Tibial nerve (tissue), 4 donors: ENCODE results near the gene PTBP3. TPM values are rescaled to one million over a fixed set of nuclear protein-coding genes. Genes with fewer than 3 reads are reported as not detected.
A peak's percentile ranks its signal among the peaks of the same experiment; 100 is the strongest.

Source experiments
- DNase-seq, 2 donors: peaks; one replicate each; pipeline ENCODE4 v3.0.0-alpha.2; 2019; ENCODE audit warnings: low spot score in 2 of 2
- H3K27ac ChIP-seq, 4 donors: fragments of 200-600 bp; sonication (generic) in 3 of 4; one replicate each; pipeline ENCODE4 v1.5.1; 2017 to 2019; ENCODE audit warnings: mild to moderate bottlenecking in 1 of 4
- H3K27me3 ChIP-seq, 2 donors: fragments of 200-600 bp; sonication (generic) in 1 of 2; one replicate each; pipeline versions ENCODE4 v1.5.1 to v1.6.0; 2017 to 2019
- H3K36me3 ChIP-seq, 3 donors: fragments of 200-600 bp; sonication (generic); one replicate each; pipeline ENCODE4 v1.5.1; 2018 to 2019
- H3K4me1 ChIP-seq, 4 donors: fragments of 200-600 bp; sonication (generic) in 3 of 4; one replicate each; pipeline ENCODE4 v1.5.1; 2017 to 2019
- H3K4me3 ChIP-seq, 4 donors: fragments of 200-600 bp; sonication (generic) in 3 of 4; one replicate each; pipeline ENCODE4 v1.5.1; 2017 to 2019; ENCODE audit warnings: mild to moderate bottlenecking in 1 of 4, moderate library complexity in 1 of 4
- H3K9me3 ChIP-seq, 4 donors: fragments of 200-600 bp; sonication (generic) in 3 of 4; one replicate each; pipeline ENCODE4 v1.5.1; 2017 to 2019
- CTCF ChIP-seq, 5 experiments: fragments of 200-600 bp in 3 of 5; fragments of 450-650 bp in 2 of 5; sonication (generic) in 3 of 5; IDR thresholded peaks; one replicate each; pipeline ENCODE4 v1.5.1; 2016 to 2019; ENCODE audit warnings: antibody characterized with exemption in 5 of 5, mild to moderate bottlenecking in 3 of 5, moderate library complexity in 2 of 5
- EP300 ChIP-seq, 2 donors: sonication (generic); formaldehyde crosslinking; IDR thresholded peaks; one replicate each; pipeline ENCODE4 v1.6.1; 2017; ENCODE audit warnings: antibody characterized with exemption in 2 of 2, mild to moderate bottlenecking in 1 of 2
- POLR2A ChIP-seq, 2 donors: fragments of 450-650 bp; IDR thresholded peaks; one replicate each; pipeline ENCODE4 v1.6.1; 2017; ENCODE audit warnings: antibody characterized with exemption in 2 of 2, mild to moderate bottlenecking in 2 of 2, moderate library complexity in 2 of 2
- WGBS, 2 donors: methylation state at CpG; one replicate each; pipeline ENCODE4 v1.1.5; 2018; 5-methylcytosine and 5-hydroxymethylcytosine counted together
- total RNA-seq, 4 donors: library from RNA; depleted of rRNA; stranded (reverse); fragments of >200 nt; gene quantifications; one replicate each; pipeline ENCODE4 v1.1.0, GENCODE V29; 2016

The PTBP3 gene
- total RNA-seq, 4 donors from 2014 or later, result 25.9 to 46.5 (median 31.8) TPM

- DNase-seq, result no peak
- no peak overlapping the region for H3K27ac ChIP-seq
- peak overlapping the region in 2 of 4 donors; percentile 26 to 50 for H3K4me3 ChIP-seq
Measured at GRCh38 chr9:112349008-112349333, 15.6 kb upstream of the PTBP3 start.

GRCh38 chr9:112348257-112349007, 15.0 kb upstream of the PTBP3 start:
- Histone ChIP-seq H3K4me3 (peak overlapping the region; percentile 26 to 50 (median 29)), H3K36me3 (no peaks in the 10 kb centered on the region), H3K4me1 (peaks cover 0 to 4% (median 0%) of the 10 kb centered on the region in 4 donors), H3K27me3 (no peaks in the 10 kb centered on the region), H3K27ac (no peak overlapping the region), H3K9me3 (no peaks in the 10 kb centered on the region)
- WGBS, 2 donors, result 28 to 37% methylated on average over 19 of the region's 19 CpGs
- peak; percentile 41 to 63 for DNase-seq
- TF ChIP-seq CTCF (IDR thresholded peaks at IDR 0.05), result no peak
- no peak for TF ChIP-seq POLR2A (IDR thresholded peaks at IDR 0.05)
- no peak for TF ChIP-seq EP300 (IDR thresholded peaks at IDR 0.05)

More at GRCh38 chr9:112349008-112349333, 15.6 kb upstream of the PTBP3 start:
- Histone ChIP-seq H3K36me3 (no peaks in the 10 kb centered on the region), H3K9me3 (no peaks in the 10 kb centered on the region), H3K27me3 (no peaks in the 10 kb centered on the region), H3K4me1 (peaks cover 0 to 4% (median 0%) of the 10 kb centered on the region in 4 donors)
- TF ChIP-seq EP300 (IDR thresholded peaks at IDR 0.05), result no peak
- TF ChIP-seq CTCF (IDR thresholded peaks at IDR 0.05), result no peak
- no peak for TF ChIP-seq POLR2A (IDR thresholded peaks at IDR 0.05)
- 43 to 67% methylated on average over 4 of the region's 4 CpGs for WGBS, 2 donors

- H3K27ac ChIP-seq, result no peak overlapping the region
- TF ChIP-seq EP300 (IDR thresholded peaks at IDR 0.05) (no peak), CTCF (IDR thresholded peaks at IDR 0.05) (no peak), POLR2A (IDR thresholded peaks at IDR 0.05) (no peak)
Measured at GRCh38 chr9:112341730-112342129, 8.3 kb upstream of the PTBP3 start.

GRCh38 chr9:112339886-112340285, 6.5 kb upstream of the PTBP3 start:
- no peak overlapping the region for H3K27ac ChIP-seq
- no peak for DNase-seq
- no peaks in the 10 kb centered on the region for H3K36me3 ChIP-seq
- no peaks in the 10 kb centered on the region for H3K9me3 ChIP-seq
- no peaks in the 10 kb centered on the region for H3K27me3 ChIP-seq
- H3K4me1 ChIP-seq, result no peaks in the 10 kb centered on the region
- WGBS, 2 donors, result 86 to 92% methylated on average over 3 of the region's 3 CpGs
- H3K4me3 ChIP-seq, result no peak overlapping the region
- TF ChIP-seq EP300 (IDR thresholded peaks at IDR 0.05), result no peak

More at GRCh38 chr9:112341730-112342129, 8.3 kb upstream of the PTBP3 start:
- no peak overlapping the region for H3K4me3 ChIP-seq
- H3K27me3 ChIP-seq, result no peaks in the 10 kb centered on the region
- H3K36me3 ChIP-seq, result no peaks in the 10 kb centered on the region
- no peak for DNase-seq
- no peaks in the 10 kb centered on the region for H3K9me3 ChIP-seq
- no peaks in the 10 kb centered on the region for H3K4me1 ChIP-seq

- WGBS, 2 donors, result 52 to 75% methylated on average over 3 of the region's 3 CpGs
- Histone ChIP-seq H3K27ac (no peak overlapping the region), H3K36me3 (no peaks in the 10 kb centered on the region), H3K9me3 (no peaks in the 10 kb centered on the region), H3K27me3 (no peaks in the 10 kb centered on the region), H3K4me1 (peaks cover 0 to 7% (median 0%) of the 10 kb centered on the region in 4 donors), H3K4me3 (no peak overlapping the region)
- TF ChIP-seq CTCF (IDR thresholded peaks at IDR 0.05), result no peak
- no peak for TF ChIP-seq POLR2A (IDR thresholded peaks at IDR 0.05)
- DNase-seq, result no peak
Measured at GRCh38 chr9:112338561-112338960, 5.1 kb upstream of the PTBP3 start.
